CD4-positive, alpha-beta memory T cell (primary cell): Measurements from ENCODE around the gene TCF12. TPM values are rescaled to one million over a fixed set of nuclear protein-coding genes. Genes with fewer than 3 reads are reported as not detected.
A peak's percentile ranks its signal among the peaks of the same experiment; 100 is the strongest.

Experiments
- CTCF ChIA-PET: fragments of 350-600 bp; sonication (Branson Sonifier 250); formaldehyde crosslinking; loops from one replicate; lab custom pipeline; 2021; ENCODE audit warnings: inconsistent platforms; ENCODE audit not compliant: partially characterized antibody; lab: Charles Lee
- POLR2A ChIA-PET: fragments of 350-600 bp; sonication (Branson Sonifier 250); formaldehyde crosslinking; loops from one replicate; lab custom pipeline; 2021; ENCODE audit not compliant: partially characterized antibody; lab: Charles Lee
- DNase-seq, 5 donors: peaks; one replicate each; pipeline versions ENCODE4 v3.0.0 to v3.0.0-alpha.2; 2020 to 2022; ENCODE audit warnings: mixed read lengths in 1 of 5
- H3K27ac ChIP-seq: one replicate; pipeline ENCODE4 v1.7.0; 2013; ENCODE audit warnings: low read depth, low read length
- H3K27me3 ChIP-seq: 2 replicates; pipeline ENCODE4 v1.7.0; 2013; ENCODE audit warnings: mild to moderate bottlenecking, low read length, moderate library complexity; ENCODE audit not compliant: insufficient read depth
- H3K36me3 ChIP-seq: 2 replicates; pipeline ENCODE4 v1.7.0; 2013; ENCODE audit warnings: mild to moderate bottlenecking, low read length, moderate library complexity; ENCODE audit not compliant: insufficient read depth
- H3K4me1 ChIP-seq: 2 replicates; pipeline ENCODE4 v1.7.0; 2013; ENCODE audit warnings: mild to moderate bottlenecking, low read length, moderate library complexity; ENCODE audit not compliant: insufficient read depth
- H3K4me3 ChIP-seq, 2 donors: one replicate each; pipeline ENCODE4 v1.7.0; 2013; ENCODE audit warnings: low read length in 2 of 2, mild to moderate bottlenecking in 1 of 2
- H3K9me3 ChIP-seq, 2 donors: one replicate each; pipeline ENCODE4 v1.7.0; 2013; ENCODE audit warnings: low read length in 2 of 2, control low read depth in 1 of 2; ENCODE audit not compliant: control insufficient read depth in 1 of 2
- H3K27ac Mint-ChIP-seq, 7 donors: one replicate each; pipeline ENCODE4 v1.8.0; 2020 to 2021; ENCODE audit warnings: mixed read lengths in 7 of 7, mild to moderate bottlenecking in 6 of 7, inconsistent platforms in 3 of 7, moderate library complexity in 3 of 7
- H3K27me3 Mint-ChIP-seq, 2 donors: one replicate each; pipeline ENCODE4 v1.8.0; 2020 to 2021; ENCODE audit warnings: mixed read lengths in 2 of 2
- H3K36me3 Mint-ChIP-seq, 2 donors: one replicate each; pipeline ENCODE4 v1.8.0; 2020 to 2021; ENCODE audit warnings: mixed read lengths in 2 of 2, inconsistent platforms in 1 of 2, mild to moderate bottlenecking in 1 of 2
- H3K4me1 Mint-ChIP-seq, 4 donors: one replicate each; pipeline ENCODE4 v1.8.0; 2020 to 2021; ENCODE audit warnings: mixed read lengths in 4 of 4, mild to moderate bottlenecking in 1 of 4
- H3K4me3 Mint-ChIP-seq, 8 donors: one replicate each; pipeline ENCODE4 v1.8.0; 2020 to 2021; ENCODE audit warnings: mixed read lengths in 8 of 8, mild to moderate bottlenecking in 7 of 8, moderate library complexity in 6 of 8, inconsistent platforms in 3 of 8
- H3K9me3 Mint-ChIP-seq, 8 donors: one replicate each; pipeline ENCODE4 v1.8.0; 2020 to 2021; ENCODE audit warnings: mixed read lengths in 8 of 8, mild to moderate bottlenecking in 5 of 8, inconsistent platforms in 3 of 8, moderate library complexity in 1 of 8
- intact Hi-C: fragments of 100-400 bp; cut with micrococcal nuclease; formaldehyde crosslinking; loops from one replicate; pipeline ENCODE4 v1.15.1; 2023
- polyA plus RNA-seq, 2 donors: library from polyadenylated mRNA; unstranded; fragments of 300-500 nt; fragmentation: Illumina TruSeq; gene quantifications; one replicate each; pipeline ENCODE4 v1.2.3, GENCODE V29; 2021
- total RNA-seq, 2 experiments: library from RNA; stranded (reverse); gene quantifications; one replicate each; pipeline ENCODE4 v1.2.3, GENCODE V29; 2021

The TCF12 gene
- total and polyA plus RNA-seq, 4 experiments from 2014 or later: 36.5 to 86.5 (median 68.4) TPM

- no peaks in the 10 kb centered on the region for H3K9me3 ChIP-seq
- DNase-seq: no peak
- H3K36me3 ChIP-seq: no peaks in the 10 kb centered on the region
- H3K36me3 Mint-ChIP-seq: no peaks in the 10 kb centered on the region
- intact Hi-C loops: no loop called here
- H3K4me3 Mint-ChIP-seq: peak overlapping the region in 1 of 8 donors; percentile 12
- H3K9me3 Mint-ChIP-seq: no peaks in the 10 kb centered on the region
- H3K4me3 ChIP-seq: no peak overlapping the region
- ChIA-PET POLR2A (no interaction called here), CTCF (no interaction called here)
- H3K27me3 Mint-ChIP-seq: peaks cover 6 to 9% of the 10 kb centered on the region in 2 donors
- H3K27me3 ChIP-seq: no peaks in the 10 kb centered on the region
- no peaks in the 10 kb centered on the region for H3K4me1 ChIP-seq
- H3K27ac ChIP-seq: no peak overlapping the region
- peaks cover 1 to 9% (median 4%) of the 10 kb centered on the region in 4 donors for H3K4me1 Mint-ChIP-seq
- no peak overlapping the region for H3K27ac Mint-ChIP-seq
These were observed 406.1 kb downstream of the TCF12 start for GRCh38 chr15:57324590-57324890.

GRCh38 chr15:57324944-57325679 lies 406.7 kb downstream of the TCF12 start:
- H3K4me1 Mint-ChIP-seq: peaks cover 1 to 9% (median 4%) of the 10 kb centered on the region in 4 donors
- no peaks in the 10 kb centered on the region for H3K9me3 Mint-ChIP-seq
- no peaks in the 10 kb centered on the region for H3K9me3 ChIP-seq
- POLR2A ChIA-PET: no interaction called here
- H3K36me3 Mint-ChIP-seq: no peaks in the 10 kb centered on the region
- H3K27ac Mint-ChIP-seq: no peak overlapping the region
- no peaks in the 10 kb centered on the region for H3K36me3 ChIP-seq
- no peak for DNase-seq
- H3K4me3 Mint-ChIP-seq: no peak overlapping the region
- no peak overlapping the region for H3K27ac ChIP-seq
- no peaks in the 10 kb centered on the region for H3K27me3 ChIP-seq
- intact Hi-C loops: no loop called here
- no peaks in the 10 kb centered on the region for H3K4me1 ChIP-seq
- no peak overlapping the region for H3K4me3 ChIP-seq
- H3K27me3 Mint-ChIP-seq: peaks cover 9% of the 10 kb centered on the region in 2 donors
- CTCF ChIA-PET: no interaction called here

- Histone ChIP-seq H3K9me3 (no peaks in the 10 kb centered on the region), H3K27me3 (no peaks in the 10 kb centered on the region), H3K27ac (no peak overlapping the region), H3K4me3 (no peak overlapping the region), H3K36me3 (no peaks in the 10 kb centered on the region), H3K4me1 (no peaks in the 10 kb centered on the region)
- Mint-ChIP-seq H3K27ac (no peak overlapping the region), H3K9me3 (no peaks in the 10 kb centered on the region), H3K36me3 (no peaks in the 10 kb centered on the region), H3K27me3 (peaks cover 9 to 15% of the 10 kb centered on the region in 2 donors), H3K4me1 (peaks cover 1 to 10% (median 6%) of the 10 kb centered on the region in 4 donors), H3K4me3 (no peak overlapping the region)
- DNase-seq: no peak
- POLR2A ChIA-PET: no interaction called here
- intact Hi-C loops: no loop called here
- CTCF ChIA-PET: no interaction called here
These were observed 407.8 kb downstream of the TCF12 start for GRCh38 chr15:57326196-57326595.

GRCh38 chr15:57327985-57328471 lies 409.6 kb downstream of the TCF12 start:
- Histone ChIP-seq H3K4me3 (no peak overlapping the region), H3K4me1 (no peaks in the 10 kb centered on the region), H3K27ac (no peak overlapping the region), H3K36me3 (no peaks in the 10 kb centered on the region), H3K9me3 (no peaks in the 10 kb centered on the region), H3K27me3 (no peaks in the 10 kb centered on the region)
- ChIA-PET CTCF (interaction anchor here (0.5 kb wide), 1 partner anchor 40 kb away, joined by 3 read pairs; no protein-coding TSS in a partner anchor), POLR2A (no interaction called here)
- Mint-ChIP-seq H3K27ac (no peak overlapping the region), H3K27me3 (peaks cover 6 to 19% of the 10 kb centered on the region in 2 donors), H3K9me3 (no peaks in the 10 kb centered on the region), H3K4me1 (peaks cover 0 to 10% (median 2%) of the 10 kb centered on the region in 4 donors), H3K36me3 (no peaks in the 10 kb centered on the region), H3K4me3 (no peak overlapping the region)
- intact Hi-C loops: no loop called here
- DNase-seq: no peak

GRCh38 chr15:57328479-57328878 lies 410.0 kb downstream of the TCF12 start:
- Mint-ChIP-seq H3K27ac (no peak overlapping the region), H3K27me3 (peaks cover 6 to 19% of the 10 kb centered on the region in 2 donors), H3K4me1 (peaks cover 0 to 10% (median 2%) of the 10 kb centered on the region in 4 donors), H3K36me3 (no peaks in the 10 kb centered on the region), H3K4me3 (no peak overlapping the region), H3K9me3 (no peaks in the 10 kb centered on the region)
- Histone ChIP-seq H3K4me1 (no peaks in the 10 kb centered on the region), H3K9me3 (no peaks in the 10 kb centered on the region), H3K27ac (no peak overlapping the region), H3K4me3 (no peak overlapping the region), H3K36me3 (no peaks in the 10 kb centered on the region), H3K27me3 (no peaks in the 10 kb centered on the region)
- ChIA-PET POLR2A (no interaction called here), CTCF (interaction anchor here (0.5 kb wide), 1 partner anchor 40 kb away, joined by 3 read pairs; no protein-coding TSS in a partner anchor)
- intact Hi-C loops: no loop called here
- DNase-seq: no peak

- intact Hi-C loops: no loop called here
- H3K4me1 Mint-ChIP-seq: peaks cover 0 to 10% (median 2%) of the 10 kb centered on the region in 4 donors
- no peak overlapping the region for H3K4me3 ChIP-seq
- no peak overlapping the region for H3K27ac ChIP-seq
- no peak overlapping the region for H3K27ac Mint-ChIP-seq
- H3K4me3 Mint-ChIP-seq: no peak overlapping the region
- no peaks in the 10 kb centered on the region for H3K4me1 ChIP-seq
- no peaks in the 10 kb centered on the region for H3K9me3 ChIP-seq
- H3K27me3 ChIP-seq: no peaks in the 10 kb centered on the region
- CTCF ChIA-PET: interaction anchor here (0.5 kb wide), 1 partner anchor 39 kb away, joined by 3 read pairs; no protein-coding TSS in a partner anchor
- H3K27me3 Mint-ChIP-seq: peaks cover 6 to 19% of the 10 kb centered on the region in 2 donors
- no peak for DNase-seq
- H3K36me3 Mint-ChIP-seq: no peaks in the 10 kb centered on the region
- POLR2A ChIA-PET: no interaction called here
- no peaks in the 10 kb centered on the region for H3K36me3 ChIP-seq
- no peaks in the 10 kb centered on the region for H3K9me3 Mint-ChIP-seq
These were observed 410.5 kb downstream of the TCF12 start for GRCh38 chr15:57328897-57329296.

GRCh38 chr15:57329582-57330367 lies 411.3 kb downstream of the TCF12 start:
- intact Hi-C loops: no loop called here
- Mint-ChIP-seq H3K27ac (no peak overlapping the region), H3K36me3 (no peaks in the 10 kb centered on the region), H3K9me3 (no peaks in the 10 kb centered on the region), H3K4me3 (no peak overlapping the region), H3K27me3 (peaks cover 11 to 24% of the 10 kb centered on the region in 2 donors), H3K4me1 (peaks cover 0 to 7% (median under 1%) of the 10 kb centered on the region in 4 donors)
- Histone ChIP-seq H3K4me3 (no peak overlapping the region), H3K36me3 (no peaks in the 10 kb centered on the region), H3K9me3 (no peaks in the 10 kb centered on the region), H3K4me1 (no peaks in the 10 kb centered on the region), H3K27me3 (no peaks in the 10 kb centered on the region), H3K27ac (no peak overlapping the region)
- DNase-seq: no peak
- ChIA-PET POLR2A (no interaction called here), CTCF (no interaction called here)
